Measurements from ENCODE around the gene WDFY2.

DNA sequence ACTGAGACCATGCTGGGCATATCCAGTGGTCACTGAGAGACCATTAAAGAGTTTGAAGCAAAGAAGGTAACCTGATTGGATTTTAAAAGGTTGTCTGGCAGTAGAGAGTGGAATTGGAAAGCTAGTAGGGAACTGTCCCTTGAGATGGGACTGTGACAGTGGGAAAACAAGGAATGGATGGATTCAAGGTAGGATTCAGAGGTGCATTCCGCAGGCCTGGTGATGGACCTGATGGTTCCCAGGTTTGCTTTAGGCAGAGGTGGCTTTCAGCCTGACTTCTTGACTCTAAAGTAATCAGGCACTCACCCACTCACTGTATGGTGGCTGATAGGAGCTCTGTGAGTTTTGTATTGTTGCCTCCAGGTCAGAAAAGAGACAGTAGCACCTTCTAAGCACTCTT, 146.7 kb downstream of the WDFY2 start:
- TF ChIP-seq, protein P1, sequence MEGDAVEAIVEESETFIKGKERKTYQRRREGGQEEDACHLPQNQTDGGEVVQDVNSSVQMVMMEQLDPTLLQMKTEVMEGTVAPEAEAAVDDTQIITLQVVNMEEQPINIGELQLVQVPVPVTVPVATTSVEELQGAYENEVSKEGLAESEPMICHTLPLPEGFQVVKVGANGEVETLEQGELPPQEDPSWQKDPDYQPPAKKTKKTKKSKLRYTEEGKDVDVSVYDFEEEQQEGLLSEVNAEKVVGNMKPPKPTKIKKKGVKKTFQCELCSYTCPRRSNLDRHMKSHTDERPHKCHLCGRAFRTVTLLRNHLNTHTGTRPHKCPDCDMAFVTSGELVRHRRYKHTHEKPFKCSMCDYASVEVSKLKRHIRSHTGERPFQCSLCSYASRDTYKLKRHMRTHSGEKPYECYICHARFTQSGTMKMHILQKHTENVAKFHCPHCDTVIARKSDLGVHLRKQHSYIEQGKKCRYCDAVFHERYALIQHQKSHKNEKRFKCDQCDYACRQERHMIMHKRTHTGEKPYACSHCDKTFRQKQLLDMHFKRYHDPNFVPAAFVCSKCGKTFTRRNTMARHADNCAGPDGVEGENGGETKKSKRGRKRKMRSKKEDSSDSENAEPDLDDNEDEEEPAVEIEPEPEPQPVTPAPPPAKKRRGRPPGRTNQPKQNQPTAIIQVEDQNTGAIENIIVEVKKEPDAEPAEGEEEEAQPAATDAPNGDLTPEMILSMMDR (IDR thresholded peaks at IDR 0.05; ENCODE audit: insufficient read depth, low read length, poor library complexity, severe bottlenecking) = no peak
- TF ChIP-seq EZH2phosphoT487 (conservative IDR thresholded peaks at IDR 0.05; ENCODE audit: low read length) = no peak
